Measurements from ENCODE around the gene ABTB2.

GRCh38 chr11:34366522-34366921, 8.7 kb upstream of the ABTB2 start:
- TF ChIP-seq, protein P1, sequence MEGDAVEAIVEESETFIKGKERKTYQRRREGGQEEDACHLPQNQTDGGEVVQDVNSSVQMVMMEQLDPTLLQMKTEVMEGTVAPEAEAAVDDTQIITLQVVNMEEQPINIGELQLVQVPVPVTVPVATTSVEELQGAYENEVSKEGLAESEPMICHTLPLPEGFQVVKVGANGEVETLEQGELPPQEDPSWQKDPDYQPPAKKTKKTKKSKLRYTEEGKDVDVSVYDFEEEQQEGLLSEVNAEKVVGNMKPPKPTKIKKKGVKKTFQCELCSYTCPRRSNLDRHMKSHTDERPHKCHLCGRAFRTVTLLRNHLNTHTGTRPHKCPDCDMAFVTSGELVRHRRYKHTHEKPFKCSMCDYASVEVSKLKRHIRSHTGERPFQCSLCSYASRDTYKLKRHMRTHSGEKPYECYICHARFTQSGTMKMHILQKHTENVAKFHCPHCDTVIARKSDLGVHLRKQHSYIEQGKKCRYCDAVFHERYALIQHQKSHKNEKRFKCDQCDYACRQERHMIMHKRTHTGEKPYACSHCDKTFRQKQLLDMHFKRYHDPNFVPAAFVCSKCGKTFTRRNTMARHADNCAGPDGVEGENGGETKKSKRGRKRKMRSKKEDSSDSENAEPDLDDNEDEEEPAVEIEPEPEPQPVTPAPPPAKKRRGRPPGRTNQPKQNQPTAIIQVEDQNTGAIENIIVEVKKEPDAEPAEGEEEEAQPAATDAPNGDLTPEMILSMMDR (conservative IDR thresholded peaks at IDR 0.05; ENCODE audit: low read length) = no peak
- TF ChIP-seq EZH2phosphoT487 (IDR thresholded peaks at IDR 0.05; ENCODE audit: borderline replicate concordance, low read depth, low read length) = no peak
